OCI-M2 (cell line): Measurements from ENCODE around the gene FAM163B.
"Not testable (repeated sequence)": the region's sequence is repeated elsewhere in the genome, so short reads cannot be mapped to it uniquely, and the experiment has no call there.

ENCODE experiments used
- DNase-seq: peaks from one replicate; lab custom pipeline; 2025; ENCODE audit not compliant: unreplicated experiment; lab: John Stamatoyannopoulos, UW

The FAM163B gene

GRCh38 chr9:133640160-133640559 is 31.0 kb upstream of the FAM163B start:
- DNase-seq = no peak

- DNase-seq = no peak
Observed at GRCh38 chr9:133639613-133640012, 30.4 kb upstream of the FAM163B start.

GRCh38 chr9:133638711-133639110 is 29.5 kb upstream of the FAM163B start:
- no peak for DNase-seq

GRCh38 chr9:133638076-133638475 is 28.9 kb upstream of the FAM163B start:
- DNase-seq = no peak

DNA sequence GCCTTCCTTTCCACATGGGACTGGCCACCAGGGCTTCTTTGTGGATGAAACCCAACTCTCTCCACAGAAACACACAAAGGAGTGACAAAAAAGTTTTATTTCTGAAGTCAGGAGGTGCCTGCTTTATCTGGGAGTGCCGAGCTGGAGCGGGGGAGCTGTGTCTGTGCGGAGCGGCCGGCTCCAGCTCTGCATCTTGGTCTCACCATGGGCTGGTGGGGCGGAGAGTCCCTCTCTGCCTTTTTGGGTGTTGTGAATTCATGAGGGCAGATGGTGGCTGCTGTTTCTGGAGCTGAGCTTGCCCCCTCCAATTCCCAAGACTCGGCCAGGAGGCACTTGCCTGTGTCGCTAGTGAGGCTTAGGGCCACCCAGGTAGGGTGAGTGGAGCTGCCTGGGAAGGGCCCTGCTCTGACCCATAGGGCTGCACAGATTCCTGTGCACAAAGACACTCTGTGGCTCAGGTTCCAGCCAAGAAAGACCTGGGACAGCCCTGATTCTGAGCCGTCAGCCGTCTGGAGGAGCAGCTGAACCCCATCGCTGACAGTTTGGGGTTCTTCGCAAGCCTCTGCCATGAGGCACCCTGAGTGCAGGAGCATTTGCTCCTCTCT is 28.4 kb upstream of the FAM163B start:
- no peak for DNase-seq

GRCh38 chr9:133636902-133637301 is 27.7 kb upstream of the FAM163B start:
- no peak for DNase-seq

DNA sequence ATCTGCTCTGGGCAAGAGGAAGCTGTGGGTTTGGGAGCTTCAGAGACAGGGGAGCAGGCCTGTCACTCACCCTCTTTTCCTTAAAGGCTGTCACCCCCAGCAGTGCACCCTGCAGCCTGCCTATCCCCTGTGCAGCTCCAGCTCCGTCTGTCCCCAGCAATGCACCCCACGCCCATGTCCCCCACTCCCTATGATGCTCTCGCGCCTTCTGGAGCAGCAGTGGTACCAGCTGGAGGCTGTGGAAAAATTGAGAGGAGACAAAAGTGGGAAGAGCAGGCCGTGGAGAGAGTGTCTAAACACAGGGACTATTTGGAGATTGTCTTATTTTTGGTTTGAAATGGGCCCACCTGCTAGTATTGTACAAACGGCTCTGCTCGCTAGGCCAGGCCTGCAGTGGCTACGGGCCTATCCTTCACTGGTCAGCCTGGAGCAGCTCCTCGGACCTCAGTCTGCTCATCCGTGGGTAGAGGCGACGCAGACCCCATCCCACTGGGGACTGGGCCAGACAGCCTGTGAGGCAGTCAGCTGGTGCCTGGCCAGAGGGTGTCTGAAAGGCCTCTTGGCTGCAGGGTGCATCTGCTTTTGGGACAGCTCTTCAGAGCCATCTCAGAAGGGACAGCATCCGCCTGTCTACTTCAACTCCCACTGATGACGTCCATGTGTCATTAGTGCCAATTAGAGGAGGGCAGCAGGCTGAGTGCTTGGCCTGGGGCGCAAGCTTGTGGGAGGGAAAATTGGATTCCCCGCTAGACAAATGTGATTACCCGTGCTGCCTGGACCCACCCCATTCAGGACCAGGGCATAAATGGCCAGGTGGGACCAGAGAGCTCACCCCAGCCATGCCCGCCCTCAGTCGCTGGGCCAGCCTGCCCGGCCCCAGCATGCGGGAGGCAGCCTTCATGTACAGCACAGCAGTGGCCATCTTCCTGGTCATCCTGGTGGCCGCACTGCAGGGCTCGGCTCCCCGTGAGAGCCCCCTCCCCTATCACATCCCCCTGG is 26.6 kb upstream of the FAM163B start, which contains the start of gene DBH:
TSS of gene DBH (plus strand) at position 831 of the 999 bp plus-strand sequence. CDS start at position 840, 9 bp downstream.
- no peak for DNase-seq

GRCh38 chr9:133635098-133635497 is 25.9 kb upstream of the FAM163B start:
- no peak for DNase-seq

GRCh38 chr9:133634081-133634691 is 25.0 kb upstream of the FAM163B start:
- no peak for DNase-seq

GRCh38 chr9:133633681-133634080 is 24.5 kb upstream of the FAM163B start:
- no peak for DNase-seq

- no peak for DNase-seq
Observed at GRCh38 chr9:133632806-133633680, 23.9 kb upstream of the FAM163B start.

DNA sequence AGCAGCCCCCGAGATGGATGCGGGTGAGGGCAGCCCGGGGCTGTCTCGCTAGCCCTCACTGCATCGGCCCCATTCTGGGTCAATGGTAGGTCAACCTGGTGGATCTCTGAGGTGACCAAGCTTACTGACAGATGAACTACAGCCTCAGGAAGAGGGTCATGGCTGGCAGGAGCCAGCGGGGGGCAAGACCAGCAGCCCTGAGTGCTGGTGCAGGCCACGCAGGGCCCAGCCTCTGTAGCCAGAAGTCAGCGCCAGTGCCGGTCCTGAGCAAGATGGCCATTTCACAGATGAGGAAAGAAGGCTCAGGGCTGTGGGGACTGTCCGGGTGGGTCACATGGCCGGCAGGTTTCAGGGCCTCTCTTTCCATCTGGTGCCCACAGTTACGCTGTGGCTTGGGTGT is 21.9 kb upstream of the FAM163B start:
- no peak for DNase-seq

- no peak for DNase-seq
Observed at GRCh38 chr9:133629221-133630110, 20.3 kb upstream of the FAM163B start.

DNA sequence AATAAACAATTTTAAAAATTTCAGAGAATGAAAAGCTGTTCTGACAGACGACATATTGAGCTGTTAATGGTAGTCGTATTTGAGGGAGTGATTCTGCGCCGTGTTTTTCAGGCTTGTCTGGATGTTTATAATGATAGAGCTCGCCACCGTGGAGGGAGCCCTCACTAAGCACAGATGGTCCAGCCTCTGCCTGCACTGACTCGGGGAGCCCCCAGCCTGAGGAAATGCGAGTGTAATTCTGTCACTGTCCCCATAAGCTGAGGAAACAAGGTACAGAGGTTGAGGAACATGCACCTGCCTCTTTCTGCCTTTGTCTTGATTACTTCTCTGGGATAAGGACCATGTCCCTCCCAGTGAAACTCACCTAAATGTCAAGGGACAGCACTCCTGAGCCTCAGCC is 19.6 kb upstream of the FAM163B start:
- no peak for DNase-seq

GRCh38 chr9:133627341-133627740 is 18.2 kb upstream of the FAM163B start:
- DNase-seq = no peak

DNA sequence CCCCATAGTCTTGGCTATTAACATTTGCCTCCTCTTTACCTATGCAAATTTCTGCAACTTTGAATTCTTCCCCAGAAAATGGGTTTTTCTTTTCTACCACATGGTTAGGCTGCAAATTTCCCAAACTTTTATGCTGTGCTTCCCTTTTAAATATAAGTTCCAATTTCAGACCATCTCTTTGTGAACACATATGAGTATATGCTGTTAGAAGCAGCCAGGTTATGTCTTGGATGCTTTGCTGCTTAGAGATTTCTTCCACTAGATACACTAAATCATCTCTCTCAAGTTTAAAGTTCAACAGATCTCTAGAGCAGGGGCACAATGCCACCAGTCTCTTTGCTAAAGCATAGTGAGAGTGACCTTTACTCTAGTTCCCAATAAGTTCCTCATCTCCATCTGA is 16.8 kb upstream of the FAM163B start:
- not testable (repeated sequence) for DNase-seq

DNA sequence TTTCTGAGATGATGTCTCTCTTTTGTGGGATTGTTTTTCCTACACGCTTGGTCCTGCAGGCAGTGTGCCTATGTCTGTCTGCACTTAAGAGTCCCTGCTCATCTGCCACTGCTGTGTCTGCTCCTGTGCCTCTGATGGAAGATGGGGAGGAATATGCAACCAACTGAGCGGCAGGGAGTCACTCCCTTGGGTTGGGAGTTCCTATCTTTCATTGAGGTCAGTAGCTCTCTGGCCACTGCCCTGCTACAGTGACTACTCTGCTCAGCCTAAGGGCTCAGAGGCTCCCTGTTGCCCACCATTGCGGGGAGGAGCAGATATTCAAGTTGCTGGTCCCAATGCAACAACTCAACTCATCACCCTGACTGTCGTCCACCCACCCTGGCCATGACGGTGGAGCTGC is 13.4 kb upstream of the FAM163B start:
- no peak for DNase-seq

GRCh38 chr9:133621725-133622267 is 12.6 kb upstream of the FAM163B start:
- no peak for DNase-seq

- DNase-seq = no peak
Observed at GRCh38 chr9:133619791-133620190, 10.6 kb upstream of the FAM163B start.
